GM19238 (cell line): ENCODE results near the gene OS9.
"Not testable (repeated sequence)": the region's sequence is repeated elsewhere in the genome, so short reads cannot be mapped to it uniquely, and the experiment has no call there.

Experiments
- DNase-seq: peaks from one replicate; pipeline ENCODE4 v3.0.0; 2011; ENCODE audit warnings: low spot score; ENCODE audit not compliant: insufficient read length

Gene OS9

GRCh38 chr12:57693659-57694458 lies at the start of gene OS9:
Gene OS9, plus strand, starts transcription at chr12:57694132. Its CDS starts 30 bp downstream, at chr12:57694162.
- peak; percentile 84 for DNase-seq

GRCh38 chr12:57645990-57646658 lies 47.8 kb upstream of the OS9 start:
- DNase-seq: not testable (repeated sequence)

GRCh38 chr12:57646659-57647049 lies 47.3 kb upstream of the OS9 start:
- DNase-seq: not testable (repeated sequence)

GRCh38 chr12:57654042-57654441 lies 39.9 kb upstream of the OS9 start:
- no peak for DNase-seq

- DNase-seq: no peak
These were observed 38.2 kb upstream of the OS9 start for GRCh38 chr12:57655541-57656240.

- not testable (repeated sequence) for DNase-seq
These were observed 37.5 kb upstream of the OS9 start for GRCh38 chr12:57656408-57656807.

- no peak for DNase-seq
These were observed 36.2 kb upstream of the OS9 start for GRCh38 chr12:57657744-57658143.

- no peak for DNase-seq
These were observed 35.0 kb upstream of the OS9 start for GRCh38 chr12:57658890-57659289.

GRCh38 chr12:57661376-57661775 lies 32.6 kb upstream of the OS9 start:
- no peak for DNase-seq

GRCh38 chr12:57665066-57665820 lies 28.7 kb upstream of the OS9 start:
- not testable (repeated sequence) for DNase-seq

GRCh38 chr12:57666897-57667296 lies 27.0 kb upstream of the OS9 start:
- DNase-seq: no peak

GRCh38 chr12:57669691-57670090 lies 24.2 kb upstream of the OS9 start:
- not testable (repeated sequence) for DNase-seq

- DNase-seq: not testable (repeated sequence)
These were observed 22.1 kb upstream of the OS9 start for GRCh38 chr12:57671811-57672210.

- no peak for DNase-seq
These were observed 21.1 kb upstream of the OS9 start for GRCh38 chr12:57672801-57673200.

GRCh38 chr12:57674691-57675090 lies 19.2 kb upstream of the OS9 start:
- DNase-seq: no peak

GRCh38 chr12:57677947-57678346 lies 16.0 kb upstream of the OS9 start:
- DNase-seq: not testable (repeated sequence)

- no peak for DNase-seq
These were observed 14.2 kb upstream of the OS9 start for GRCh38 chr12:57679697-57680096.

GRCh38 chr12:57687862-57688261 lies 6.1 kb upstream of the OS9 start:
- DNase-seq: no peak

GRCh38 chr12:57688931-57689330 lies 5.0 kb upstream of the OS9 start:
- no peak for DNase-seq

- no peak for DNase-seq
These were observed 1.4 kb upstream of the OS9 start for GRCh38 chr12:57692500-57692899.

GRCh38 chr12:57693317-57693658 lies 644 bp upstream of the OS9 start:
- no peak for DNase-seq
